DMS114 treated with DMSO at 0.1 percent for 48 hours (cell line): Measurements from ENCODE around the gene PUM1.
"Not testable (repeated sequence)": the region's sequence is repeated elsewhere in the genome, so short reads cannot be mapped to it uniquely, and the experiment has no call there.

Source experiments
- DNase-seq: peaks from one replicate; lab custom pipeline; 2025; ENCODE audit not compliant: unreplicated experiment; lab: John Stamatoyannopoulos, UW

Gene PUM1

DNA sequence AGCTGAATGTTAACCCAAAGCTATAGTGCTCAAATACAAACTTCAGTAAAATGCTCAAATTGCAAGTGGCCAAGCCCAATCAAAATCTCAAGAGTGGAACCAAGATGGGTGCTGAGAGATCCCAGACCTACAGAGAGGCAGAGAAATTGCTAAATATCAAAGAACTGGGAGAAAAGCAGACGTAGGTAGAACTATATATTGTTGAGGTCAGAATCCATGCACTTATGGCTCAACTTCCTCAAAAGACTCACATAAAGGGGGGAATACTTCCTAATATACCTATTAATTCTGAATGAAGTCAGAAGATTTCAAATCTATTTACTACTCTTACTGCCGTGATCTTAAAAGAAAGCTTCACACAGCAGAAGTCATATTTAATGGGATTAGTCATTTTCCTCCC, 65.2 kb downstream of the PUM1 start:
- no peak for DNase-seq

DNA sequence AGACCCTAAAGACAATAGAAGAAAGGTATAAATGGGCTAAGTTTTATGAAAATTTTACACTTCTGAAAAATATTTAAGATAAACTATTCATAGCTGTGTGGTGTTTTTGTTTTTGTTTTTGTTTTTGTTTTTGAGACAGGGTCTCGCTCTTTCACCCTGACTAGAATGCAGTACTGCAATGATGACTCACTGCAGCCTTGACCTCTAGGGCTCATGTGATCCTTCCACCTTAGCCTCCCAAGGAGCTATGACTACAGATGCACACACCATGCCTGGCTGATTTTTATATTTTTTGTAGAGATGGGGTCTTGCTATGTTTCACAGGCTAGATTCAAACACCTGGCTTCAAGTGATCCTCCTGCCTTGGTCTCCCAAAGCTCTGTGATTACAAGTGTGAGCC, 66.6 kb downstream of the PUM1 start:
- no peak for DNase-seq

DNA sequence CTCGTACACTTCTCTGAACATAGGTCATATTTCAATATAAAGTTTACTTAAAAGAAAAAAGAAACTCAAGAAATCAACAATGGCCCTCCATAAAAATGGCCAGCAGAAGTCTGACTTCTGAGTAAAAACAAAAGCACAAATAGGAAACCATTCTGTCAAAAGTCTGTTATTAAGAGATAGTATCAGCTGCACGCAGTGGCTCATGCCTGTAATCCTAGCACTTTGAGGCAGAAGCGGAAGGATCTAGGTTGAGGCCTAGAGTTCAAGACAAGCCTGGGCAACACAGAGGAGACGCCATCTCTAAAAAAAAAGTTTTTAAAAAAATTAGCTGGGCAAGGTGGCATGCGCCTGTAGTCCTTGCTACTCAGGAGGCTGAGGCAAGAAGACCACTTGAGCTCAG, 67.3 kb downstream of the PUM1 start:
- no peak for DNase-seq

DNA sequence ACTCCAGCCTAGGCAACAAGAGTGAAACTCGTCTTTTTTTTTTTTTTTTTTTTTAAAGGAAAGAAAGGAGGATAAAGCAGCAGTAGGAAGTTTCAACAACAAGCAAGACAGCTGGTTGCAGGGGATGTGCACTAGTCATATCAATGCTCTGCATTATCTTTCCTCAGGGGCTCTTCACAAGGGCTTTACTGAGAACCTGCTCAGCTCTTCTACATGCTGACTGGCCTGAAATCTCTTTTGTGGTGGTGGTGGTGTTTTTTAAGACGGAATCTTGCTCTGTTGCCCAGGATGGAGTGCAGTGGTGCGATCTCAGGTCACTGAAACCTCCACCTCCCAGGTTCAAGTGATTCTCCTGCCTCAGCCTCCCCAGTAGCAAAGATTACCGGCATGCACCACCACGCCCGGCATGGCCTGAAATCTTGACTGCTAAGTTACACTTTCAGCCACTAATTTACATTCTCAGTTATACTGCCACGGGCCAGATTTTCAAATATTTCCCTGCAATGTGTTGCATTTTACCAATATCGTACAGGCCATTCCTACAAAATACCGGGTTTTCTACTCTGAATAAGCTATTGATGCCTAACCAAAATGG, 68.0 kb downstream of the PUM1 start:
- no peak for DNase-seq

DNA sequence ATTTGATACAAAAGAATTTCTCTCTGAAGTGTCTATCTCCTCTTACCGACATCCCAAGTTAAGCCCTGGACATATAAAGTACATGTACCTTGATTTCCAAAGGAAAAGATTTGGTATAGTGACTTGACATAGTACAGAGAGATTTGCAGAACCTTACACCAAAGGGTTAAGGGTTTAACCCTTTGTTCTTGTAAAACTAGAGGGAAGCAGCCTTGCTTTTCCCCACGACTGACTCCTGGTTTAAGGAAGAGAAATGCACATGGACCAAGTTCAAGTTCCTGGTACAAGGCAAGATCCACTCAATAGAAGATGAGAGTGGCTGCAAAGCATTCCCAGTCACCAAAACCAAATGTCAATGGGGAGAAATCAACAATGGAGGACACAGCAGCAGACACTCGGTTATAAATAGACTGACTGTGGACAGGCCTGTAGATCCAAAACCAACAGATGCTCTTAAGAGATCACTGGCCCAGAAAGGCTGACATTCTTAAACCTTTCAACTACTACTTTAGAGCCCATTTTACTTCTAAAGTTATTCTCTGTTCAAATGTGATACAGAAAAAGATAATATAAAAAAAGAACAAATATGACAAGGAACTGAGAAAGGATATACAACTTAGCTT, 69.4 kb downstream of the PUM1 start:
- no peak for DNase-seq

DNA sequence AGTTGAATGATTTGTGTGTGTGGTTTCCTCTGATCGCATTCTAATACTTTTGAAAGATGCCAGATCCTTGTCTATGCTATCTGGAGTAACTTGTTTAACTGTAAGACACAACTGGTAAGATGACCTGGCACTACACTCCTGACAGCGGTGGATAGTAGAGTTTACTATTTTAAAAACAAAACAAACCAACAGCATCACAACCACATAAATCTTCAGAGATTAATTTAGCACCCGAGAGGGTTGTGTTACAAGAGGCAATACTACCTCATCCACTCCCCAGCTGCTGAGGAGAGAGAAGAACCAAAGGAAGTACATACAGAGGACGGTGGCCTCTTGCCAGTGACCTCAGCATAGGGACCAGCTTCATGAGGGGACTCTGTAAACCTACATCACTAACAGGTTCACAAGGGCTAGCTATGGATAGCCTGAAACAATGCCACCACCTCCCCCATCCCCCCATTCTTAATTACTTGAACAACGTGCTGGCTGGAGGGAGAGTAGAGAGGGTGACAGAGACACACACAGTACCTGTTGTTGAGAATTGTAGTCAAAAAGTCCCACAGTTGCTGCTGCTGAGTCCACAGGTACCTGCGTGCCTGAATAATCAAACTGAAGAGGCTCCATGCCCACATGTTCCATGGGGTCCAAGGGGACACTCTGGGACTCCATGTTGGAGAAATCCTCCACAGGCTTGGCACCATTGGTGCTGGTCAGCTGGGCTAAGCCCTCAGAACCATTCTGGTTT, 73.5 kb downstream of the PUM1 start:
- no peak for DNase-seq

DNA sequence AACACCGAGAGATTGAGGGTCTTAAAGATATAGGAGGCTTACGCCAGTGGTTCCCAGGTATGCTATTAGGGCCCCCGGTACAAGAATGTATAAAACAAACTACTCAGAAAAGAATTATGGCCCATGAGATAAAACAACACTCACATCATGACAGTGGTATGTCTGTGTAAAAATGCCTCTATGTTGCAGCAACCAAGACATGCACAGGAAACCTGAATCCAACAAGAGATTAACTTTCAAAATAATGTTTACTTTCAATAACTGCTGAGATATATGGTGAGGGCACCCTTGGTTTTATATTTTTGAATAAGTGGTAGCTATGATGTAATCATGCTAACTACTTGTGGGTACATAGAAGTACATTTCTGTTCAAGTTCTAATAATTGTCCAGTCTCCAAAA, 74.9 kb downstream of the PUM1 start:
- no peak for DNase-seq

DNA sequence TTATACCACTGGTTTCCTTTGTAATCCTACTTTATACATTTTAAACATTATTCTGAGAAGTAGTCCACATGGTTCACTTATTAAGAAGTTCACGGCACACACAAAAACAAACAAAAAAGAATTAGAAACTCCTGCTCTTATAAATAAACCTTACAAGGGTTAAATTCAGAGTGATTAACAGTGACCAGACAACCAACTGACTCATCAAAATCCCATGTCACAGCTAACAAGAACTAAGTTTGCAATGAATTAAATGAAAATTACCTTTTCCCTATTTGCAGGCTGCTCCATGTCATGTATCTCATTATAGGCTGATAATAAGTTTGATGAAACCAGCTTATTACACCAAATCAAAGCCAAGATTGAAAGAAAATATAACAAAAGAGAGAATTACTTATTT, 77.5 kb downstream of the PUM1 start:
- no peak for DNase-seq

DNA sequence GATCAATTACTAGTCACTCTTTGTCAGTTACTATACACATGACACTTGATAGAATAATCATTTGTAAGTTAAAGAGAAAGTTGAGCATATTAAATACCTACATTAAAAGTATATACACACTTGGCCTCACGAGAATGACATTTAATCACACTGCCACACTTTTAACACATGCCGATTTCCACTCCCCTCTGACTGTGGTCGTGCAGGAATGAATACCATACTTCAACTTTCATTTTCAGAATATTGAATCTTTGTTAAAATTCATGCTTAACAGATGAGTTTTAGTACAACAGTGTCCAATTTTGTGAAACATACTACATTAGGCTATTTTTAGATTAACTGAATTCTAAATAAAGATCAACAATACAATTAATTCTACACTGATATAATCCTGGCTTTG, 78.8 kb downstream of the PUM1 start:
- DNase-seq: no peak

DNA sequence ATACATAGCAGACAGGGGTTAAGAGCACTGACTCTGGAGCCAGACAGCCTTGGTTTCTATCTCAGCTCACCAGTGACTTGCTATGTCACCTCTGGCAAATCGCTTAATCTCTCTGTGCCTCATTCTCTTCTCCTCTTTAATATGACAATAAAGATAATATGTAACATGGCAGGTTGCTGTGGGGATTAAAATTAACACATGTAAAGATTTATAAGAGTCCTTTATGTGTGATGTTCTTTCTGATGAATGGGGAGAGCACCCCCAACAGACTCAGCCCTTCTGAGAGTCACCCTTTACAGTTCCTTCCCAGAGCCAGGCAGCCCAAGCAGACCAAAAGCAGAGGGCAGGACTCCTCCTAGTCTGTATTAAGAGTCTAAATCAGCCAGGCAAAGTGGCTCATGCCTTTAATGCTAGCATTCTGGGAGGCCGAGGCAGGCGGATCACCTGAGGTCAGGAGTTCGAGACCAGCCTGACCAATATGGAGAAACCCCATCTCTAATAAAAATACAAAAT, 80.5 kb downstream of the PUM1 start:
- DNase-seq: no peak

DNA sequence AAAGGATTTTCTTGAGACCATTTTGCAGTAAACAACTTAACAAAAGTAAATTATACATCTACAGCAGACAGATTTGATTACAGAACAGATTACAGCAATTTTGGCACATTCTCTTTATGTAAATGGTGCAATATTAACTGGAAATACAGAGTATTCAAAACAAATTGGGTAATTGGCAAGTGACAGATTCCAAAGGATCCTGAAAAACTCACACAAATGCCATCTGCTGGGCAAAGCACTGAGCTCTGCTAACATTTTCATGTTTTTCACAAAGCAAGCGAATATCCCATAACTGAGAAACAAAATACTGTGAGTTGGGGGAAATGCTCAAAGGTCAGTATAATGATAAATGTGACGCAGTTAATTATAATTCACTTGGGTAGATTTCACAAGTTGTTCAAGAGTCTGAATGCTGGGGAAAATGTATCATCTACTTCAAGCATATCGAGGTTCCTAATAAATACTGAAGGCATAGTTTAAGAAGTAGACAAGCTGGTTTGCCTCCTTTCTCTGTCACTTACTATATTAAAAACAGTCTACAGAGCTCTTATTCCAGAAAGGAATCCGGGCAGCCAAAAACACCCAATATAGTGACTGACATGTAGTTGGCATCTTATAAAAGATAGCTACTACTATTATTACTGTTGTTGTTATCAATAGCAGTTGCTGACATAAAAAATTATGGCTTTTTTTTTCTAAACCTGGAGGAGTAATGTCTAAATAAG, 81.2 kb downstream of the PUM1 start:
- no peak for DNase-seq

DNA sequence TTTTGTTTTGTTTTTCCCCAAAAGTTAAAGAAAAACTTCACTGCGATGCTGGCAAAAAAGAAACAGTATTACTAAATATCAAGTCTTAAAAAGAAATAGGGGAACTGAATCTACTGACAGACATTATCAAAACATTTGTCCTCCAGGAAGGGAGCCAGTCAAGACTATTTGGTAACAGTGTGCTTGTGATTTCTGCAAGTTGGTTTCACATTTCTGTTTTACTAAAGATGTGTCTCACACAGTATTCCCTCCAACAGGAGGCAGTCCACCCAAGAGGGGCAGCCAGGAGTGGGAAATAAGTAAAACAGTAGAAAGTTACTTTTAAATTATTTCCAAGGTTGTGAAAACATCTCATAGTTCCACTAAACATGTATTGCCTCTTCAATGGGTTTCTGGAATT, 82.6 kb downstream of the PUM1 start:
- no peak for DNase-seq

DNA sequence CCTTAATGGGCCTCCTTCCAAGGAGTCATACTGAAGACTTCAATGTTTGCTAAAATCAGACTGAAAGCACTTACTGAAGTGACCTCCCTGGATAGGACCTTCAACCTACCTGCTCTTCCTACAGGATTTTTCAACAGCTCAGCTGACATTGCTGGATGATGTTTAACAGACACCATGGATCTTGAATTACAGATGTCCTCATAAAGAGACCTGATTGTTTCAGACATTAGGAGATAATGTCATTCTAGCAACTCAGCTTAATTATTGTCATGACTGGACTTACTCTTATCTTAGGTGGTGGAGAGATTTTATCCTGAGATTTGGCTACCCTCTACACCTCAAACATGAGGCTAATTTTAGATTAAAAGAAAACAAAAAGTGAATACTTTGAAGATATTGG, 83.1 kb downstream of the PUM1 start:
- no peak for DNase-seq

DNA sequence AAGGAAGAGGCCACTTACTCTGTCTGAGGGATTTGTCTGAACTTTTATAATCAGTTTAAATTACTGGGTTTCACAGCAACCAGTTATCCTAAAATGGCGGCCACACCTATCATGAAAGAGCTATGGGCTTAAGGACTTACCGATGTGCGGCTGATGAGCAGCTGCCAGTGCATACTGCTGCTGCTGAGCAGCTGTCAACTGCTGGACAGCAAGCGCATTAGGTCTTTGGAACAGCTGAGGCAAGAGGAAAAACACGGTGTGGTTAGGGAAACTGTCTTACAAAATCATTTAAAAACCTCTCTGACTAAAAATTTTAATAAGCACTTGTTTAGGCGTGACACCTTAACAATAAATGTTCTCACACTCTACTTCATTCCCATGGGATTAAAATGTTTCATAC, 84.3 kb downstream of the PUM1 start:
- DNase-seq: no peak

DNA sequence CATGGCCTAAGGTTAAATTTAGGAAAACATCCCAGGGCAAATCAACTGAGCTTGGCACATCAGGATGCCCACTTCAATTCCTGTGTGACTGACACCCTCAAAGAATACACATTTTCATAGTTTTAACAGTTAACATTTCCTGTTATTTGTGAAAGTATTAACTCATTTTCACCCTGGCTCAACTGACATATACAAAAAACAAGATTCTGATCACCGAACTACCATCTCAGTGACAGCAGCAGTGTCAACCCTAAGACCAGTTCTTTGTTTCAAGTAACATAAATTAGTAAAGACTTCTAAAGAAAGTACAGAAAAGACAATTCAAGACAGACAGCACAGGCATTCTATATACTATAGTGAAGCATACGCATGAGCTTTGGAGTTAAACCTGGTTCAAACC, 88.0 kb downstream of the PUM1 start:
- no peak for DNase-seq

DNA sequence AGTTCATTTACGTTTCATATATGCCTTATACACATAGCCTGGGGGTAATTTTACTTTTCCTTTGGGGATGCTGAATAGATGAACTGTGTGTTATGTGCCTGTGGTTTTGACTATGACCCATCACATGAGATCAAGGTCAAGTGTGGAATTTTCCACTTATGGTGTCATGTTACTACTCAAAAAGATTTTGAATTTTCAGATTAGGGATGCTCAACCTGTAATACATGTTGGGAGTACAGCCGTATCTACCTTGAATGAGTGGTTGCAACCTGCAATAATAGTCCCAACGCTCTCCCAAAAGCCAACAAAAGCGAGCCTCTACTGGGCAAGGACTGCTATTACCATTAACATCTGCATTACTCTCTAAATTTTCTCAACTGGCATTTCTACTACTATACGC, 88.4 kb downstream of the PUM1 start:
- no peak for DNase-seq

DNA sequence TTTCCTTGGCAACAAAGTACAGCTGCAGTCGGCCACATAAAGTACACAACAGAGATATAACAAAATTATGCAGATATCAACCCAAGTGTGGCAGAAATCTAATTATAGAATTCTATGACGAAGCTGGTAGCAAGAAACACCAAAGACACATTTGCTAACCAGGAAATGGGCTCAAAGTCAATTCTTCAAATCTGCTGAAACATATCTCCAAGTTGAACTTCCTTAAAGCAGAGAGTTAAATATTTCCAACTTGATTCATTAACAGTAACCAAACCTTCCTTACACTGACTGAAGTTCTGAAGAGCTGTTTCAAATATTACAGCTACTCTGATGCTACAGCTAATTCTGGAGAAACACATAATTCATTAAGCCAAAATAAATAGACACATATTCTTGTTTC, 89.4 kb downstream of the PUM1 start:
- no peak for DNase-seq

DNA sequence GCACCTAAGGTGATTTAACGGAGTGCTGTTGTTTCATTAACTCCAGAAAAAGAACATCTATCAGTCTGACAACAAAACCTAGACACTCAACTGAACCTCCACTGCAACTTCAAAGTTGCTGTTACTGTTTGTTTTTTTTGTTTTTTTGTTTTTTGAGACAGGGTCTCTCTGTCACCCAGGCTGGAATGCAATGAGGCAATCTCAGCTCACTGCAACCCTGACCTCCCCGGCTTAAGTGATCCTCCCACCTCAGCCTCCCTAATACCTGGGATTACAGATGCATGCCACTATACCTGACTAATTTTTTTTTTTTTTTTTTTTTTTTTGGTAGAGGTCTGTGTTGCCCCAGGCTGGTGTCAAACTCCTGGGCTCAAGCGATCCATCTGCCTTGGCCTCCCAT, 90.3 kb downstream of the PUM1 start:
- no peak for DNase-seq

DNA sequence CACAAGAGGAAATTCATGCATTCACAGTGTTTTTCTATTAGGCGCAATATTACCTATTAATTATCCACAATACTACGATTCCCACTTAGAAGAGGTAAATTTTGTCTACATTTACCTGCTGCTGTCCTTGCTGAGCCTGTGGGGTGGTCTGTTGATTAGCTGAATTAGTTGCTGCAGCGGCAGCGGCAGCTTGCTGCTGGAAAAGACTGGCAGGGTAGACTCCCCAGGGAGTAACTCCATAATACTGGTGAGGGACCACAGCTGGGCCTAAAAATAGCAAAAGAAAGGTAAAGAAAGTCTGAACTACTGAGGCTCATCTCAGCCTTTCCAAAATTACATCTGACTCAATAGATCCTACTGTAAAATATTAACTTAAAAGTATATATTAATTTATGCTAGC, 91.0 kb downstream of the PUM1 start:
- no peak for DNase-seq

DNA sequence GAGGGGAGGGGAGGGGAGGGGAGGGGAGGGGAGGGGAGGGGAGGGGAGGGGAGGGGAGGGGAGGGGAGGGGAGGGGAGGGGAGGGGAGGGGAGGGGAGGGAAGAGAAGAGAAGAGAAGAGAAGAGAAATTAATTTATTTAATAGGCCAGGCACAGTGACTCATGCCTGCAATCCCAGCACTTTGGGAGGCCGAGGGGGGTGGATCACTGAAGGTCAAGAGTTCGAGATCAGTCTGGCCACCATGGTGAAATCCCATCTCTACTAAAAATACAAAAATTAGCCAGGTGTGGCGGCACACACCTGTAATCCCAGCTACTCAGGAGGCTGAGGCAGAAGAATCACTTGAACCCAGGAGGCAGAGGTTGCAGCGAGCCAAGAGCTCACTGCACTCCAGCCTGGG, 93.2 kb downstream of the PUM1 start:
- not testable (repeated sequence) for DNase-seq

DNA sequence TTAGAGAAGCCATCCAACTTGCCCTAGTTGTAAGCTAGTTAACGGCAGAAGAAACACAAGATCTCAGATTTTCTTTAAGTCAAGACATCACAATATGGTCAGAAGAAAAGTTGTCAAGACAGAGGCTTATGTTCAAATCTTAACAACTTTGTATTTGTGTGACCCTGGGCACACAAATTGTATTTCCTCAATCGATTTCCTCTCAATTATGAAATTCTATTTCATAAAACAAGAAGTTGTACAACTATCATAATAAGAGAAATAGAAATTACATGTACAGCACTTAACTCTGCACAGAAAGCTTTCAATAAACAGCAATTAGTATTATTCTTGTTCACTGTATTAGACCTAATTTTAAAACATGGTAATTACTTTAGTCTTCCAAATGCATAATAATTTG, 94.0 kb downstream of the PUM1 start:
- DNase-seq: no peak

DNA sequence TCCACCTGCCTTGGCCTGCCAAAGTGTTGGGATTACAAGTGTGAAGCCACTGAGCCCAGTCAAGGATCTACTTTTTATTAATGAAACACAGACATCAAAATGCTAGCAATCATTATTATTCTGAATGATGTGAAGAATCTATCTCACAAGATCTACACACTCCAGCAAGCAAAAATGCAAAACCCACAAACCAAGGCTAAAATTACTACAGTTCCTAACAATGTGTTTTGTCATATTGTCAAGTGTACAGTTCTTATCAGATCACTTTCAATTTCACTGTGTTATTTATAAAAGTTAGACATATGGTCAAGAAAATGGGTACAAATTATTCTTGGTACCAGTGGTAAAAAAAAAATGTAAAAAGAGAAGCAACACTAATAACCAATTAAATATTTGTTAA, 95.6 kb downstream of the PUM1 start:
- no peak for DNase-seq
